ENCODE measurements around the gene SLC9A9.

GRCh38 chr3:143677430-143677829 lies 170.8 kb downstream of the SLC9A9 start:
- TF ChIP-seq CTCF (IDR thresholded peaks at IDR 0.05; ENCODE audit: control extremely low read depth in 1 of 3, insufficient read depth in 1 of 3, low read depth in 1 of 3, low read length in 3 of 3) (no peak), POLR2A (IDR thresholded peaks at IDR 0.05; ENCODE audit: control extremely low read depth in 1 of 2, low read depth in 2 of 2, low read length in 2 of 2) (no peak)
